Subcutaneous abdominal adipose tissue (tissue), 5 donors: Measurements from ENCODE around the gene FGF3.

ENCODE experiments used
- H3K27ac ChIP-seq: one replicate; pipeline ENCODE4 v1.7.0; 2013; ENCODE audit warnings: low read depth, mild to moderate bottlenecking, inconsistent platforms, low read length, moderate library complexity
- H3K27me3 ChIP-seq, 5 donors: one replicate each; pipeline ENCODE4 v1.7.0; 2013; ENCODE audit warnings: low read length in 5 of 5, inconsistent platforms in 1 of 5; ENCODE audit not compliant: control insufficient read depth in 5 of 5, insufficient read depth in 4 of 5
- H3K36me3 ChIP-seq, 5 donors: one replicate each; pipeline ENCODE4 v1.7.0; 2013; ENCODE audit warnings: low read length in 5 of 5; ENCODE audit not compliant: control insufficient read depth in 5 of 5, insufficient read depth in 5 of 5
- H3K4me1 ChIP-seq, 5 donors: one replicate each; pipeline ENCODE4 v1.7.0; 2013; ENCODE audit warnings: low read length in 5 of 5, mild to moderate bottlenecking in 3 of 5, moderate library complexity in 1 of 5; ENCODE audit not compliant: control insufficient read depth in 5 of 5, insufficient read depth in 5 of 5
- H3K4me3 ChIP-seq, 5 donors: one replicate each; pipeline ENCODE4 v1.7.0; 2013; ENCODE audit warnings: low read length in 5 of 5, low read depth in 1 of 5
- H3K9ac ChIP-seq, 5 donors: one replicate each; pipeline ENCODE4 v1.7.0; 2013; ENCODE audit warnings: low read length in 5 of 5, mild to moderate bottlenecking in 4 of 5, moderate library complexity in 3 of 5
- H3K9me3 ChIP-seq, 5 donors: one replicate each; pipeline ENCODE4 v1.7.0; 2013; ENCODE audit warnings: low read length in 5 of 5; ENCODE audit not compliant: control insufficient read depth in 5 of 5
- donor health status: healthy.
- donor health status: healthy.
- donor health status: healthy.
- donor health status: healthy.
- donor health status: healthy.

FGF3 gene

DNA sequence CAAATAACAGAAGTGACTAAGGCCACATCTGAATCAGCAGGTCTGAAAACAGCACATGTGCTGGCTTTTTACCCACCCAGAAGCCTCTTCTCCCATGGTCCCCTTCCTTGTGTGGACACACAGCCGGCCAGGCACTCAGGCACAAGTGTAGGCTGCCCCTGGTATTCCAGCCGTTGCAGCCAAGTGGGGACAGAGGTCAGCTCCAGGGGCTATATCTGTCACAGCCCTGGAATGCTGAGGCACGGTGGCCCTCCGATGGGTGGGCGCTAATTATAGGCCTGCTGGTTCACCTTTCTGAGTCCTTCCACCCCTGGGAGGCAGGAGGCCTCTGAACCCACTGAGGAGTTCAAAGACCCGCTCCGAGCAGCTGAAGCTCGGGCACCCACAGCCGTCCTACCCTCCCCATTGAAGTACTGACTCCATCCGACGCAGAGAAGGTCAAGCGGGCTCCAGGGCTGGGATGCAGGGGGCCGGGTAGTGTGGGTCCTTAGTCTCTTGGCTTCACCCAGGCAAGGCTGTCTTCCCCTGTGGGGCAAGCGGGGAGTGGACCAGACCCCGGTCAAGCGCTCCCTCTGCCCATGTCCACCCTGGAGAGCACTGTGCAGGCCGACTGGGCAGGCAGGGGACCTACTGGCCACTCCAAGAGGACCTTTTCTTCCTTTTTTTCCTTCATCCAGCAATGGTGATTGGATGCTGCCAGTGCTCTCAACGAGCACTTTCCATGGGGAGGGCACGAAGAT lies 14.3 kb downstream of the FGF3 start:
- Histone ChIP-seq H3K27me3 (peaks cover 0 to 25% (median 14%) of the 10 kb centered on the region in 5 donors), H3K27ac (no peak overlapping the region), H3K36me3 (no peaks in the 10 kb centered on the region), H3K4me3 (no peak overlapping the region), H3K9me3 (peaks cover 0 to 5% (median 0%) of the 10 kb centered on the region in 5 donors), H3K9ac (no peak overlapping the region), H3K4me1 (no peaks in the 10 kb centered on the region)

DNA sequence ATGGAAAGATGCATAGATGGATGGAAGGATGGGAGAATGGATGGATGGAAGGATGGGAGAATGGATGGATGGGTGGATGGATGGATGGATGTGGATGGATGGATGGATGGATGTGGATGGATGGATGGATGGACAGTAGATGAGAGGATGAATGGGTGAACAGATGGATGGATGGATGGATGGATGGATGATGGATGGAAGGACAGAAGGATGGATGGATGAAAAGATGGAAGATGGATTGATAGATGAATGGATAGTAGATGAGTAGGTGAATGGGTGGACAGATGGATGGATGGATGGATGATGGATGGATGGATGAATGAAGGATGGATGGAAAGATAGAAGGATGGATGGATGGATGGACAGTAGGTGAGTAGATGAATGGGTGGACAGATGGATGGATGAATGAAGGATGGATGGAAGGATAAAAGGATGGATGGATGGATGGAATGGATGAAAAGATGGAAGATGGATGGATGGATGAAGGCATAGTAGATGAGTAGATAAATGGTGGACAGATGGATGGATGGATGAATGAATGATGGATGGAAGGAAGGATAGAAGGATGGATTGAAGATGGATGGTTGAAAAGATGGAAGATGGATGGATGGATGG lies 15.5 kb downstream of the FGF3 start:
- Histone ChIP-seq H3K4me1 (no peaks in the 10 kb centered on the region), H3K27me3 (peaks cover 0 to 21% (median 11%) of the 10 kb centered on the region in 5 donors), H3K27ac (no peak overlapping the region), H3K9me3 (peaks cover 0 to 10% (median 4%) of the 10 kb centered on the region in 5 donors), H3K4me3 (no peak overlapping the region), H3K36me3 (no peaks in the 10 kb centered on the region), H3K9ac (no peak overlapping the region)

DNA sequence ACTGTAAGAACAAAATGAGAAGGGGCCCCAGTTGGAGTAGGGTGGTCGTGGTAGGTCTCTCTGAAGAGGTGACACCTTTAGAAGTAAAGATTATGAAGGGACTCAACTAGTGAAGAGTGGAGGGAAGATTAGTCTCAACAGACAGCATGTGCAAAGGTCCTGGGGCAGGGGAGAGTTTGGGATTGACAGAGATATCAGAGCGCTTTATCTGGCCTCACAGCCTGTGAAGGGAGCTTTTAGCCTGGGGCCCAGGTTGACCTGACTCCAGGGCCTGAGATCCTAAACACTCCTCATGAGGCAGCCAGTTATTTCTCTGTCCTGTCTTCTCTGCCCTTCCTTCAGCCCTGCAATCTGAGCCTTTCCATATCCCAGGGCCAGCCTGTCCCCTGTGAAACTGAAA lies 16.2 kb downstream of the FGF3 start:
- peaks cover 0 to 15% (median 9%) of the 10 kb centered on the region in 5 donors for H3K27me3 ChIP-seq
- no peak overlapping the region for H3K9ac ChIP-seq
- no peak overlapping the region for H3K27ac ChIP-seq
- no peaks in the 10 kb centered on the region for H3K4me1 ChIP-seq
- H3K4me3 ChIP-seq, result no peak overlapping the region
- peaks cover 0 to 10% (median 4%) of the 10 kb centered on the region in 5 donors for H3K9me3 ChIP-seq
- no peaks in the 10 kb centered on the region for H3K36me3 ChIP-seq

DNA sequence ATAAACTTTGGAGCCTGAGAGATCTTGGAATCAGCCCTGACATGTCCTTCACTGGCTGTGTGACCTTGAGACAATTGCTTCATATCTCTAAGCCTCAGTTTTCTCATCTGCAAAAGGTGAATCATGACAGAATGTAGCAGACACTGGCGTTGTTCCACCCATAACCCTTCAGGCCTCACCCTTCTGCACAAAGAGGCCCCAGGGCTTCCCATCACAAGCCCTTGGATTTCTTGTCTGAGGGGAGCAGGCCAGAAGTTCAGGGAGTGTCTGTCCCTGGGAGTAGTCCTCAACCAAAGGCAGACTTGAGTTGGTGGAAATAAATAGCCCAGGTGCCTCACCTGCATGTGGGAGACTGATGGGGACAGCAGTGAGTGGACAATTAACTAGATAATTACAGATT lies 16.6 kb downstream of the FGF3 start:
- H3K27ac ChIP-seq, result no peak overlapping the region
- H3K36me3 ChIP-seq, result no peaks in the 10 kb centered on the region
- no peak overlapping the region for H3K9ac ChIP-seq
- H3K27me3 ChIP-seq, result peaks cover 0 to 13% (median 8%) of the 10 kb centered on the region in 5 donors
- H3K9me3 ChIP-seq, result peaks cover 0 to 10% (median 4%) of the 10 kb centered on the region in 5 donors
- H3K4me3 ChIP-seq, result no peak overlapping the region
- no peaks in the 10 kb centered on the region for H3K4me1 ChIP-seq

DNA sequence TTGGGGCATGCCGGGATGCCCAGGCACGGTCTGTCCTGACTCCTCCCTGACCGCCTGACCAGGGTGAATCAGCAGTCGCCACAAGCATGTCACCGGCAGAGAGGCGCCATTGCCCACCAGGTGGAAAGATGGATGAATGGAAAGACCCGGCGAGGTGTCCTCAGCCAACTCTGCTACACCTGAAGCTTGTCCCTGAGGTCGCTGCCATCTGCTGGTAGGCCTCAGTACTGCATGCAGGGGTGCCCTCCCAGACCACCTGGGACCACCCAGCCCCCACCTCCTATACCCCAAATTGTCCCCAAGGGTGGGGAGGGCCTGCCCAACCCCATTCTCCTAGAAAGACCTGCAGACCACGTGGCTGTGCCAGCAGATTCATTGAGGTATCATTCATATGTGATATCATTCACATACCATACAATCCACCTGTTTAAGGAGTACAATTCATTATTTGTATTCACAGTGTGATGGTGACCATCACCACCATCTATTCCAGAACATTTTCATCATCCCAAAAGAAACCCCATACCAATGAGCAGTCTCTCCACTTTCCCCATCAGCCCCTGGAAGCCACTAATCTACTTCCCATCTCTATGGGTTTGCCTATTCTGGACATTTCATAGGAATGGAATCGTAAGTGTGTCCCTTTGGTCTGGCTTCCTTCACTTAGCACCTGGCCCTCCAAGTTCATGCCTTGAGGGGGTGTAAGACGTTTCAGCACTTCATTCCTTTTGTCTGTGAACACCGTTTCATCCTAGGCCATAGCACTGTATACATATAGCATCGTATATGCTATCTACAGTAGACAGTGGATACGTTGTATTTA lies 17.5 kb downstream of the FGF3 start:
- peaks cover 0 to 14% (median 11%) of the 10 kb centered on the region in 5 donors for H3K27me3 ChIP-seq
- H3K36me3 ChIP-seq, result no peaks in the 10 kb centered on the region
- H3K9ac ChIP-seq, result no peak overlapping the region
- H3K9me3 ChIP-seq, result peaks cover 0 to 10% (median 4%) of the 10 kb centered on the region in 5 donors
- H3K4me1 ChIP-seq, result no peaks in the 10 kb centered on the region
- H3K4me3 ChIP-seq, result no peak overlapping the region
- H3K27ac ChIP-seq, result no peak overlapping the region

DNA sequence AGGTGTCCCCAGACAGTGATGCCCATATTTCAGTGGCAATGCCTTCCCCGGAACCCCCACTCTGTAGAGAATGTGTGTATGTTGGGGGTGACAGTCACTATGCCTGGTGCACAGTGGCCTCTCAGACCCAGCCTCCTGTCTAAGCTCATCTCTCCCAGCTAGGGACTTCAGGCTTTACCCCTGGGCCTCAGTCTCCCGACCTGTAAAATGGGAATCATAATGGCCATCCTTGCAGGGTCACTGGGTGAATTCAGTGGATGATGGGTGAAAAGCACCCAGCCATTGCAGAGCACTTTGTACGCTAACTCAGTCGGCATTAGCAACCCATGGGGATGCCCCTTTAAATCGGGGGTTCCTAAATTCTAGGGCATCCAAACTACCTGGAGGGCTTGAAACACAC lies 18.9 kb downstream of the FGF3 start:
- Histone ChIP-seq H3K9ac (no peak overlapping the region), H3K4me3 (no peak overlapping the region), H3K9me3 (peaks cover 0 to 10% (median 4%) of the 10 kb centered on the region in 5 donors), H3K27ac (no peak overlapping the region), H3K27me3 (peaks cover 0 to 13% (median 11%) of the 10 kb centered on the region in 5 donors), H3K4me1 (no peaks in the 10 kb centered on the region), H3K36me3 (no peaks in the 10 kb centered on the region)

DNA sequence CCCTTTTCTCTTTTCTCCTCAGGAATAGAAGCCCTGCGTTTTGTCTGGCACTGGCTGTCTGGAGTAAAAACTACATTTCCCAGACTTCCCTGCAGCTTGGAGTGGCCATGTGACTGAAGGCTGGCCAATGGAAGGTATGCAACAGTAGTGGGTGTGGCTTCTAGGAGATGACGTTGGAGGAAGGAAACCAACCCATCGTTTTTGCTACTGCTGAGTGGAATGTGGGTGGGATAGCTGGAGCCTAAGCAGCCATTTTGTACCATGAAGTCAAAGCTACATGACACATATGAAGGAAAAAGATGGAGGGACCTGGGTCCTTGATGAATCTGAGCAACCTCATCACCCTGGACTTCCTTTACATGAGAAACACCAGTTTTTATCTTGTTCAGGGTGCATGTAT lies 19.6 kb downstream of the FGF3 start:
- H3K27me3 ChIP-seq, result peaks cover 0 to 13% (median 10%) of the 10 kb centered on the region in 5 donors
- no peaks in the 10 kb centered on the region for H3K4me1 ChIP-seq
- peaks cover 0 to 10% (median 4%) of the 10 kb centered on the region in 5 donors for H3K9me3 ChIP-seq
- no peaks in the 10 kb centered on the region for H3K36me3 ChIP-seq
- no peak overlapping the region for H3K27ac ChIP-seq
- no peak overlapping the region for H3K9ac ChIP-seq
- no peak overlapping the region for H3K4me3 ChIP-seq

DNA sequence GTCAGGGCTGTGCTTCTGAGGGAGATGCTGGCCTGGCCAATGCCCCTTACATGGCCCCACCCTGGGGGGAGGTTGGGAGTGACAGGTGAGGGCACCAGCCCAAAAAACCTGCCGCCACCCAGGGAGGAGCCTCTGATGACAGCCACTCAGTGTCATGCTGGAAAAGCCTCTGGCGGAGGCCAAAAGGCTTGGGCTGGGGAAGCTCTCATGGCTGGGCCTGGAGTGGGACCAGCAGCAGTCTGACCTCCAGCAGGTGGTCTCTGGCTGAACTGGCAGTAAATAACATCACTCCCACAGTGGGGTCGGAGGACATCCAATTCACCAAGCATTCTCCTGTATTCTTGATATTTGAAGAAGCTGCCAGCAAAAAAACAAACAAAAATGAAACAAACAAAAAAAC lies 20.1 kb downstream of the FGF3 start:
- Histone ChIP-seq H3K4me1 (no peaks in the 10 kb centered on the region), H3K36me3 (no peaks in the 10 kb centered on the region), H3K9me3 (peaks cover 0 to 10% (median 4%) of the 10 kb centered on the region in 5 donors), H3K27me3 (peaks cover 0 to 13% (median 10%) of the 10 kb centered on the region in 5 donors), H3K9ac (no peak overlapping the region), H3K27ac (no peak overlapping the region), H3K4me3 (no peak overlapping the region)

DNA sequence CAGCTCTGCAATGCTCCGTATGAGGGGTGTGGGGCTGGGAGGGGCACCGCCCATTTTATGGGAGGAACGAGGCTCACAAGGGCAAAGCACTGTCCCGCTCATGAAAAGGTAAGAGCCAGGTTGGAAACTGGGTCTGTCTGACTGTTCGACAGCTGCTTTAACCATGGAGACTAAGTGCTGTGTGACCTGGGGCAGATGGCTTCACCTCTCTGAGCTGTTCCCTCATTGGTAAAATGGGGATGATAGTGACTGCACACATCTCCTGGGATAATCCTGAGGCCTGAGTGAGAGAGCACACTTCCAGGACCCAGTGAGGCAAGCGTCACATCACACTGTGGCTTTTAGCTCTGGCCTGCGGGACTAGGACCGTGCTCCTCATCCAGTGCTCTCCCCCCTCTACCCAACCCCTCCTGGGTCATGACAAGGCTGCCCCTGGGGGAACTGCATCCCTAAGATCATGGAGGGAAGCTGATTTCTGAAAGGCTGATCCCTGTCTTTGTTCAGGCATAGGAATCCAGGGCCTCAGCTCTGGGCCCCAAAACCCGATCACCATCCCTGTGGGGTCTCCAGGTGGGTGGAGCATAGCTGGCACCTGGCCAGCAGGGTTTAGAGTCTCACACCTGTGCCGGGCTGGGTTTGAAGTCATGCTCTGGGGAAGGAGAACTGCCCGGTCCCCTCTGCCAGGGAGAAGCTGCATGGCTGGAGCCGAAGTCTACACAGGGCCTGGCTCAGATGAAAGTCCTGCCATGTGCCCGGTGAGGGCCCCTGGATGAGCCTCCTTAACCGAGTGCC lies 21.3 kb downstream of the FGF3 start:
- Histone ChIP-seq H3K27me3 (peaks cover 0 to 13% (median 10%) of the 10 kb centered on the region in 5 donors), H3K9me3 (peaks cover 0 to 5% (median 4%) of the 10 kb centered on the region in 5 donors), H3K9ac (no peak overlapping the region), H3K4me1 (no peaks in the 10 kb centered on the region), H3K4me3 (no peak overlapping the region), H3K27ac (no peak overlapping the region), H3K36me3 (no peaks in the 10 kb centered on the region)
